Heart left ventricle (tissue), 13 donors: Measurements from ENCODE around the gene STX8.

Source experiments
- POLR2A ChIP-seq, 2 donors: fragments of 450-650 bp; IDR thresholded peaks; one replicate each; pipeline ENCODE4 v1.6.1; 2017; ENCODE audit warnings: antibody characterized with exemption in 2 of 2, mild to moderate bottlenecking in 2 of 2, moderate library complexity in 2 of 2
- TF ChIP-seq, protein P1 (sequence below), 12 donors: fragments of 200-600 bp; sonication (generic) in 4 of 12; IDR thresholded peaks; one replicate each; pipeline versions ENCODE4 v1.5.0 to v1.8.0; 2018 to 2022; ENCODE audit warnings: antibody characterized with exemption in 12 of 12, mild to moderate bottlenecking in 5 of 12
- donor health status: ischemic (EF 13 %, LVEDD 7.1; RV severe dilation, severe dysfunction).
- donor health status: DM: no; HTN: yes; CAD: no.
- donor health status: DM: no; HTN: no; CAD: no.
- donor health status: ischemic (EF 25% LVEDD 6.9; RV normal size, moderate dysfunction).
- donor health status: ischemic (EF 25% LVEDD 5.7; RV mildly dilated, moderate dysfunction).
- donor health status: ischemic (EF 35%, LVEDD 5.7; RV mildly dilated, moderate dysfunction).
- donor health status: nonischemic (EF 11% LVEDD 7.7; RV severe dilation, severe dysfunction).
- donor health status: DM: yes; HTN: yes; CAD: no.
- donor health status: PGD.
- donor health status: ischemic (EF 29% LVEDD 5.4; RV normal size, mild dysfunction).
- donor health status: nonischemic (EF 23%, LVEDD 6.1; RV moderate dilation, normal function).

DNA sequence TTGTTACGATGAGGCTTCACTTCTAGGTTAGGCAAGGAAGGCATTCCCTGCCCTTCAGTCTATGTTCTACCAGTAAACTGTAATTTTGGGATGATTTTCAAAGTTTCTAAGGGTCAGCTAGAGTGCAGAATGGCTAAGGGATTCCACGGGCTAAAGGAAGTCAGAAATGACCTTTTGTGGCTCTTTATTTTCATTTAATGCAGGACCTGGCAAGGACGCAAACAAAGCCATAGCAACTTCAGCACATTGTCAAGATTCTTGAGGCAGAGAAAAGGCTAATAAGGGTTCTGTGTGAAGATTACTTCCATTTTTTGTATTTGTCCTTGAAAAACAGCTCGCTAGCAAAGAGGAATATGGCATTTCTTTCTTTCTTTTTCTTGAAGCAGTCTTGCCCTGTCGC is 76.6 kb downstream of the STX8 start:
- no peak for TF ChIP-seq POLR2A (IDR thresholded peaks at IDR 0.05)
- TF ChIP-seq, protein P1, sequence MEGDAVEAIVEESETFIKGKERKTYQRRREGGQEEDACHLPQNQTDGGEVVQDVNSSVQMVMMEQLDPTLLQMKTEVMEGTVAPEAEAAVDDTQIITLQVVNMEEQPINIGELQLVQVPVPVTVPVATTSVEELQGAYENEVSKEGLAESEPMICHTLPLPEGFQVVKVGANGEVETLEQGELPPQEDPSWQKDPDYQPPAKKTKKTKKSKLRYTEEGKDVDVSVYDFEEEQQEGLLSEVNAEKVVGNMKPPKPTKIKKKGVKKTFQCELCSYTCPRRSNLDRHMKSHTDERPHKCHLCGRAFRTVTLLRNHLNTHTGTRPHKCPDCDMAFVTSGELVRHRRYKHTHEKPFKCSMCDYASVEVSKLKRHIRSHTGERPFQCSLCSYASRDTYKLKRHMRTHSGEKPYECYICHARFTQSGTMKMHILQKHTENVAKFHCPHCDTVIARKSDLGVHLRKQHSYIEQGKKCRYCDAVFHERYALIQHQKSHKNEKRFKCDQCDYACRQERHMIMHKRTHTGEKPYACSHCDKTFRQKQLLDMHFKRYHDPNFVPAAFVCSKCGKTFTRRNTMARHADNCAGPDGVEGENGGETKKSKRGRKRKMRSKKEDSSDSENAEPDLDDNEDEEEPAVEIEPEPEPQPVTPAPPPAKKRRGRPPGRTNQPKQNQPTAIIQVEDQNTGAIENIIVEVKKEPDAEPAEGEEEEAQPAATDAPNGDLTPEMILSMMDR (IDR thresholded peaks at IDR 0.05), result no peak
